HG02642 (cell line): ENCODE measurements around the gene TNRC6B.
"Not testable (repeated sequence)": the region's sequence is repeated elsewhere in the genome, so short reads cannot be mapped to it uniquely, and the experiment has no call there.

Experiments
- ATAC-seq: cut with Tn5 transposase; IDR thresholded peaks from one replicate; pipeline ENCODE4 v1.9.1; 2021; ENCODE audit warnings: mild to moderate bottlenecking; ENCODE audit not compliant: unreplicated experiment, poor library complexity

Gene TNRC6B

DNA sequence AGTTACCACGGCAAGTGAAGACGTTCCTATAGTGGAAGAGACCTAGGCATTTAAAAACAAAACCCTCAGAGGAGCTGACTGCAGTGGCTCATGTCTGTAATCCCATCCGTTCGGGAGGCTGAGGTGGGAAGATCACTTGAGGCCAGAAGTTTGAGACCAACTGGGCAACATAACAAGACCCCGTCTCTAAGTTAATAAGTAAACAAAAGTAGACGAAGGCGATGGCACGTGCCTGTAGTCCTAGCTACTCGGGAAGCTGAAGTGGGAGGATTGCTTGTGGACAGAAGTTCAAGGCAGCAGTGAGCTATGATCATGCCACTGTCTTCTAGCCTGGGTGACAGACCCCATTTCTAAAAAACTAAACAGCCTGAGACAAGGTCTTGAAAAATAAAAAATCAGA is 164.8 kb downstream of the TNRC6B start:
- ATAC-seq = no peak

DNA sequence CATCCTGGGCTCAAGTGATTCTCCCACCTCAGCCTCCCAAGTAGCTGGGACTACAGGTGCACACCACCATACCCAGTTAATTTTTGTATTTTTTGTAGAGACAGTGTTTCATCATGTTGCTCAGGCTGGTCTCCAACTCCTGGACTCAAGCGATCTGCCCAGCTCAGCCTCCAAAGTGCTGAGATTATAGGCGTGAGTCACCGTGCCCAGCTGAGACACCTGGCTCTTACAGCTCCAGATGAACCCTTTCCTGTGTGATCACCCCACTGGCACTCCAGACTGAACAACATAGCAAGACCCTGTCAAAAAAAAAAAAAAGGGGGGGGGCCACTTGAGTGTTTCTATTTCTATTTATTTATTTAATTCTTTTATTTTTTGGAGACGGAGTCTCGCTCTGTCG is 167.5 kb downstream of the TNRC6B start:
- ATAC-seq = no peak

DNA sequence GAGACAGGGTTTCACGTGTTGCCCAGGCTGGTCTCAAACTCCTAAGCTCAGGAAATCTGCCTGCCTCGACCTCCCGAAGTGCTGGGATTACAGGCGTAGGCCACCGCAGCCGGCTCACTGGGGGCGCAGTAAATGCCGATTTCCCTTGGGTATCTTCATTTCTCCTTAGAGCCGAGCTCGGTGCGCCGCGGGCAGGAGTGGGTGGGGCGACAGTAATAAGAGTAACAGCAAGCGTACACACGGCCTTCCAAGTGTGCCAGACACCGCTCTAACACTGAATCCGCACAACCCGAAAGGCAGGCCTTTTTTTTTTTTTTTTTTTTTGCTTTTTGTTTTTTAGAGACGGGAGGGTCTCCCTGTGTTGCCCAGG is 168.1 kb downstream of the TNRC6B start:
- ATAC-seq = peak; percentile 14

DNA sequence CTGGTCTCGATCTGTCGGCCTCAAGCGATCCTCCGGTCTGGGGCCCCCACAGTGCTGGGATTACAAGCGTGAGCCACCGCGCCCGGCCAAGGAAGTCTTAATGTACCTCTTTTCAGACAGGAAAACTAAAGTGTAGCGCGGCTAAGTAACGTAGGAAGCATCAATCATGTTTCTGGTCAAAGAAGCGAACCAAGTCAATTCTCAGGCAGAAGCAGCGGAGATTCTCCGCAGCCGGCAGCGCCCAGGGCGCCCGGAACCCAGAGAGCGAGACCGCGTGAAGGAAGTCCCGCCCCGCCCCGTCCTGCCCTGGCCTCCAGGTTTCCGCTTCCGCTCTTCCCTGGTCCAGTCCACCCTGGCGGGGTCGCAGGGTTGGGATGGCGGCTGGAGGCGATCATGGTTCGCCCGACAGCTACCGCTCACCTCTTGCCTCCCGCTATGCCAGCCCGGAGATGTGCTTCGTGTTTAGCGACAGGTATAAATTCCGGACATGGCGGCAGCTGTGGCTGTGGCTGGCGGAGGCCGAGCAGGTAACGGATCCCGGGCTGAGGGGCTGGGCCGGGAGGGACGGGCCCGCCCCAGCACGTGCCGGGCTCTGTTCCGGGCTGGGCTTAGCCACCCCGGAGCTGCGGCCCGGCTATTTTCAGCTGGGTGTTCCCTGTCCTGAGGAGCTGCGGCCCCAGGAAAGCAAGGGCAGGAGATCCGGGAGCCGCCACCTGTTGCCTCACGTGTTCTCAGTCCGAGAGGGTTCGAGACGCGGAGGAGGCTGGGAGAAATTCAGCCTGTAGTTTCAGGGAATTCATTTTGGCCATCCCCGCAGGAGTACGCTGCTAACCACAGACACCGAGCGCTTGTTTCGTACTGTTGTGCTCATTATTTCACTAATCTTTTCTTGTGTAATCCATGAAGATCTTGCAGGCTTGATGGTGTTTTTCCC is 168.7 kb downstream of the TNRC6B start, which contains the start of gene ADSL:
Gene ADSL (plus strand): TSS at position 316 of the 934 bp plus-strand sequence. CDS start 59 bp downstream, at position 375.
- peak; percentile 92 for ATAC-seq

DNA sequence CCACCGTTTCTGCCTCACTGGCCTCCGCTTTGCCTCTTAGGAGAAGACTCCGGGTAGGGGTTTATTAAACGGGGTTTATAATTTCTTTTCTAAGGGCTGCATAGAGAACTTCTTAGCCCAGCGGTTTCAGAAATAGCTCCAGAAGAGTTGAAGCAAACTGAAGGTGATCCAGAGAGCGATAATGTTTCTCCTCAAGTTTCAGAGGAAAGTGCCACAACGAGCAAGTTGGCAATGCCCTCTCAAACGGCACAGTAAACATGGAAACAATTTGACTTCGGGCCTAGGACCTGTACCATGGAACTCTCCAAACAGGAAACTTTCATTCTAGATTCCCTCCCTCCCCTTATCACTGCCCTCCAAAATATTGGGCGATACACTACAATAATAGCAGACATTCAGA is 169.6 kb downstream of the TNRC6B start:
- no peak for ATAC-seq

DNA sequence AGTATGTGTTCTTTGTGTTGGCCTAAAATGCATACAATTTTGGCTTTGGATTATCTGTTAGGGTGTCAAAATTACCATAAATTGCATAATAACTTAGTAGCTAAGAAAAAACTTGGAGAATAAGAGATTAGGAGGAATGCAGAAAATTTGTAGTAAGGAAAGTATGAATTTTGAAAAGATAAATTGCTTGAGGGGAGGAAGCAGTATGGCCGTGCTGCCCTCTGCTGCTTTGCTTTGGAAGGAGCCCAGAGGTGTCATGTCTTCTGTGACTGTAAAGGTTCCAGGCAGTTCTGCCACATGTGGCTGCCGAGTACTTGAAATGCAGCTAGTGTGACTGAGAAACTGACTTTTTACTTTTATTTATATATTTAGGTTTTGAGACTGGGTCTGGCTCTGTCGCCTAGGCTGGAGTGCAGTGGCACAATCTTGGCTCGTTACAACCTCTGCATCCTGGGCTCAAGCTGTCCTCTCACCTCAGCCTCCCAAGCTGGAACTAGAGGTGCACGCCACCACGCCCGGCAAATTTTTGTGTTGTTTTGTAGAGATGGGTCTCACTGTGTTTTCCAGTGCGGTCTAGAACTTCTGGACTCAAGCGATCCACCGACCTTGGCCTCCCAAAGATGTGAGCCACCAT is 170.4 kb downstream of the TNRC6B start:
- ATAC-seq = no peak

DNA sequence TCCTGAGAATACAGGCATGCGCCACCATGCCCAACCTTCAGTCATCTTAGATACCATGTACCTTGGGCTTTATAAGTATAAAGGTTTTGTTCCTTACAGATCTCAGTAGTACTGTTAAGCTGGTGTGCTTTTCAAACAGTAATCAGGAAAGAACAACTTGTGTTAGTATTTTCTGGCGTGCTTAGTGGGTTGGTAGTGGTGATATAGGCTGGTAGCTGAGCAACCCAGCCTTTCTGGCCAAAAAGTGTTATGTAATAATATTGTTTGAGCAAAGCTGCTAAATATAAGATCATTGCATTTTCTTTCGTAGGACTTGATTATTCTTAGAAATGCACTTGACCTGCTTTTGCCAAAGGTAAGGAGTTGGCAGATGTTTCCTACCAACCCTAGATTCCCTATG is 175.0 kb downstream of the TNRC6B start:
- ATAC-seq = no peak

DNA sequence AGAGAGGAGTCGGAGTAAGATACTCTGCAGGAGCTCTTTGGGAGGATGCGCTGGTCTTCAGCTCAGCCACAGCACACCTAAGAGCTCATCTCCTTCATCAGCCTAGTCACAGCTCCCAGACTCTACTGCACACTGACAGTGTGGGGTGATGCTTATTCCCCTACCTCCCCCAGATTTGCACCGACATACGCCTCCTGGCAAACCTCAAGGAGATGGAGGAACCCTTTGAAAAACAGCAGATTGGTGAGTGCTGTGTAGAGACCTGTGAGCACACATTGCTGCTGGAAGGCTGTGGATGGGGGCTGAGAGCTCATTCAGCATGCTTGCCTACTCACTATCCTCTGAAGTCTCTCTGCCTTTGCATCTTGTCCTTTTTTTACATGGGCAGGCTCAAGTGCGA is 183.4 kb downstream of the TNRC6B start:
- no peak for ATAC-seq

DNA sequence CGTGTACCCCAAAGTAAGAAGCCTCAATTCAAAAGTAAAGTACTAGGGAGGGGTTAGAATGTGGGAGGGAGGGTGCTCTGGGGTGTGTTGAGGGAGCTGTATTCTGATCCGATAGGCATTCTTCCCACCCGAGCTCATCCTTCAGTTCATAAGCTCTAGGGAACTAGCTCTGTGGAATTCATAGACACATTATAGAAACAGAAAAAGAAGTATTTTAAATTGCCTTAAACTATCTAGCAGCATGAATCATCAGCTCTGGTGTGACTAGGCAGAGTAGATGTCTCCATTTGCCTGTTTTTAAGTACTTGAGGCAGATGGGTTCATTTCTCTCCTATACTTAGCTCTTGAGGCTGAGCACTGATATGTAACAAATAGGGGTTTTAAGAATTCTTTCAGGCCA is 185.3 kb downstream of the TNRC6B start:
- ATAC-seq = no peak

DNA sequence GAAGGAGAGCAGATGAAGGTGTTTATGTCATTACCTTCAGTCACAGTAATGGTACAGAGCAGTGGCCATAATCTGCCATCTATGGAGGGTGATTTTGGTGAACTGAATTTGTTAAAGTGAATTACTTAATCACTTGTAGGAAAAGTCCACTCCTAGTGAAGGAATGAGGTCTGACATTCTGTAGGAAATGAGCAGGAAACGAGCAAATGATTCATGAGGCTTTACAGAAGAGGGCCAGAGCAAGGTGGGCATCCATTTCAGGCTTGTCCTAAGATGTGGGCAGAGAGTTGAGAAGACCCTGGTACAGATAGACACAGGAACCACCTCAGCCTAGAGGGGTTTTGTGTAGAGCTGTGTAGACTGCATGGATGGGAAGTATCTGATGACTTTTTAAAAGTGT is 186.7 kb downstream of the TNRC6B start:
- no peak for ATAC-seq

DNA sequence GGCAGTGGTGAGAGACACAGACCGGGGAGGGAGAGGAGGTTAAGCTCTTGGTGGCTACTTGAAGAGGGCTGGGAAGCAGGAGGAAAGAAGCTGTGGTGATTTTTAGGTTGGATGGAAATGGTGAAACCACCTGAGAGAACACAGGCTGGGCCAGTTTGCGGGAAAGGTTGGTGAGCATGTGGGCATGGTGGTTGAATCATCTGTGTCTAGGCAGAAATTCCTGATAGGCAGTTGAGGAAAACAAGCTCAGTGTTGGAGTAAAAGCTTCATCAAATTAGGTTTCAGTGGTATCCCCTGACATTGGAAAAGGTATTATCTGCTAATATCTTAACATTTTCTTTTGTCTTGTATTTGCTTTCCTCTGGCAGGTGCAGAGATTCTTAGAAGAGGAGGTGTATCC is 188.3 kb downstream of the TNRC6B start:
- no peak for ATAC-seq

DNA sequence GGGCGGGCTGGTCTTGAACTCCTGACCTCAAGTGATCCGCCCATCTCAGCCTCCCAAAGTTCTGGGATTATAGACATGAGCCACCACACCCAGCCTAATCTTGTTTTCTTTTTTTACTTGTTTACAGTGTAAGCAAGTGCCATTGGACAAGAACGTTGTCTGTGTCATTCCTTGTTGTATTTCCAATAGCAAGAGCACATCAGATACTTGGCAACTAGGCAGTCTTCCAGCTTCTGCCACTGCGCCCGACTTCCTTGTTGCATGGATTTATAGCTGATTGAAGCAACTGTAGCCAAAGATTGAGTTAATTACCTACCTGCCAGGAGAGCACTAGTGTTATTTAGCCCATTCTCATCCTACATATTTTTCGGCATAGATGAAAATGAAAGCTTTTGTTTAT is 189.6 kb downstream of the TNRC6B start:
- ATAC-seq = no peak

DNA sequence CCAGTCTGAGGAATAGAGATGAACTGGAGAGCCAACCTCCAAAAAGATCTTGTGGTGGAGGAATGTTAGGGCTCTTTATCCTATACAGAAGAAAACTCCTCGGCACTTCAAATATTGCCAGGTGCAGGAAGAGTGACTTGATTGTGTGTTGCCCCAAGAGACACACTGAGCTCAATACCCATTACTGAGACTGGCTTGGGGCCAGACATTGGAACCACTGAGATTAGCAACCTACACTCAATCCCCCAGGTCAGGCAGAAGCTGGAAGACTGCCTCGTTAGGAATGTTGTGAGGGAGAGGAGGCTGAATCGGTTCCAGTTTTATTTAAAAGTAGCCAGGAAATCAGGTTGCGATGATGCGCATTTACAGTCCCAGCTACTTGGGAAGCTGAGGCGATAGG is 190.3 kb downstream of the TNRC6B start:
- no peak for ATAC-seq

DNA sequence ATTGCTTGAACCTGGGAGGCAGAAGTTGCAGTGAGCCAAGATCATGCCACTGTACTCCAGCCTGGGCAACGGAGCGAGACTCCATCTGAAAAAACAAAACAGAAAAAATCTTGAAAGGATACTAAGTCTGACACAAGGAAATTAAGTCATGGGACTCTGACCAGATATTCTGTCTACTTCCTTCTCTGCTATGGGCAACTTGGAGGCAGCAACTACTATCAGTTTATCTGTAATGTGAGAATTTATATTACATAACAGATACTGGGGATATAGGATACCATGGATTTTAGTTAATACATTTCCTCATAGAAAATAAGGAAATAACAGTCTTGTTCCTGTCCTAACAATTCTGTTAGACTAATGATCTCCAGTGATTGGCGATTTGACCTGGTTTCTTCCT is 191.1 kb downstream of the TNRC6B start:
- ATAC-seq = no peak

DNA sequence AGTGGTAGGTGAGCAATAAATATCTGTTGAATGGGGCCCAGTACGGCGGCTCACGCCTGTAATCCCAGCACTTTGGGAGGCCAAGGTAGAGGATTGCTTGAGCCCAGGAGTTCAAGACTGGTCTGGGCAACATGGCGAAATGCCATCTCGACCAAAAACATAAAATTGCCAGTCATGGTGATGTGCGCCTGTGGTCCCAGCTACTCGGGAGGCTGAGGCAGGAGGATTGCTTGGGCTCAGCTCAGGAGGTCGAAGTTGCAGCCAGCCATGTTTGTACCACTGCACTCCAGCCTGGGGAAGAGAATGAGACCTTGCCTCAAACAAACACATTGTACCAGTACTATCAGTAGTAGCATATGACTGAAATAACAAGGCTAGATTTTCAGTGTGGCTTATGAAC is 196.8 kb downstream of the TNRC6B start:
- ATAC-seq = no peak

DNA sequence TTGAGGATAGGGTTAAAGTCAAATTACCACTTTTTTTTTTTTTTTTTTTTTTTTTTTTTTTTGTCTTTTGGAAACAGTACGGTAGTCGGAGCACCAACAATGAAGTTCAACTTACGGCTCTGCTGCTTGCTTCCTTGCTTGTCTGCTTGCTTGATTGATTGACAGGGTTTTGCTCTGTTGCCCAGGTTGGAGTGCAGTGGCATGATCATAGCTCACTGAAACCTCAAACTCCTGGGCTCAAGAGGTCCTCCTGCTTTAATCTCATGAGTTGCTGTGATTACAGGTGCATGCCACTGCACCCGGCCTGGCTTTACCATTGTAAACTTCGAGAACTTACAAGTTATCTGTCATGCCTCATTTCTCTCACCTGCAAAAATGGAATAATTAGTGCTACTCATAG is 198.4 kb downstream of the TNRC6B start:
- no peak for ATAC-seq

DNA sequence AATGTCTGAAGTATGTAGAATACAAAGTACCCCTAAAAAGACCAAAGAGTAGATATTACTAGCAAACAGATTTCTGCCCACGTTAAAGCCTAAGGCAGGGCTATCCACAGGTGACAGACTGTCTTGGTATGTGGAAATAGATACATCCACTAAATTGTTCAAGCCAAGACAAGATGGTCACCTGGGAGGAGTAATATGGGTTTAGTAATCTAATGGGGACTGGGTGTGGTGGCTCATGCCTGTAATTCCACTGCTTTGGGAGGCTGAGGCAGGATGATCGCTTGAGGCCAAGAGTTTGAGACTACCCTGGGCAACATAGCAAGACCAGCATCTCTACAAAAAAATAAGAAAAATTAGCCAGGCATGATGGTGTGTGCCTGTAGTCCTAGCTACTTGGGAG is 200.2 kb downstream of the TNRC6B start:
- ATAC-seq = no peak

DNA sequence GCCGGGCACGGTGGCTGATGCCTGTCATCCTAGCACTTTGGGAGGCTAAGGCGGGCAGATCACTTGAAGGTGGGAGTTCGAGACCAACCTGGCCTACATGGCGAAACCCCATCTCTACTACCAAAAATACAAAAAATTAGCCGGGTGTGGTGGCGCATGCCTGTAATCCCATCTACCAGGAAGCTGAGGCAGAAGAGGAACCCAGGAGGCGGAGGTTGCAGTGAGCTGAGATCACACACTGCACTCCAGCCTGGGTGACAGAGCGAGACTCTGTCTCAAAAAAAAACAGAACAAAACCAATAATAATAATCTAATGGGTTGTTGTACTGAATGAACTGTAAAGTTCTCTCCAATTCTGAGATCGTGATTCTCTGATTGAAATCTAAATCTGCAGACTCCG is 200.7 kb downstream of the TNRC6B start:
- not testable (repeated sequence) for ATAC-seq

DNA sequence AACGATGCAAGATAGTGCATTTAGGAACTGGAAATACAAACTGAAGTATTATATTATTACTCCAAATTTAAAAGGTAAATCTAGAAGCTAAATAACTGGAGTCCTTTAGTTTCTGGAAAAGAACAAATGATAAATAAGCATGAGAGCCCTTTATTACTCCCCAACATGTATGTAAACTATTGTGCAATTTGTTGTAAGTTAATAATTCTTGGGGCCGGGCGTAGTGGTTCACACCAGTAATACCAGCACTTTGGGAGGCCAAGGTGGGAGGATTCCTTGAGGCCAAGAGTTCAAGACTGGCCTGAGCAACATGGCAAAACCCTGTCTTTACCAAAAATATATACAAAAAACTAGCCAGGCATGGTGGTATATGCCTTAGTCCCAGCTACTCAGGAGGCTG is 203.7 kb downstream of the TNRC6B start:
- no peak for ATAC-seq

DNA sequence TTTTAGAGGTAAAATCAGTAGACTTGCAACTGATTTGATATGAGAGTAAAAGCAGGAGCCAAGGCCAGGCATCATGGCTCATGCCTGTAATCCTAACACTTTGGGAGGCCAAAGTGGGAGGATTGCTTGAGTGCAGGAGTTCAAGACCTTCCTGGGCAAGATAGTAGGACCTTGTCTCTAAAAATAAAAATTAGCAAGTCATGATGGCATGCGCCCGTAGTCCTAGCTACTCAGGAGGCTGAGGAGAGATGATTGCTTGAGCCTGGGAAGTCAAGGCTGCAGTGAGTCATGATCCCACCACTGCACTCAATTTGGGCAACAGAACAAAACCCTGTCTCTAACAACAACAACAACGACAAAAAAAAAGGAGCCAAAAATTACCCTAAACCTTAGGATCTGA is 206.2 kb downstream of the TNRC6B start:
- no peak for ATAC-seq

DNA sequence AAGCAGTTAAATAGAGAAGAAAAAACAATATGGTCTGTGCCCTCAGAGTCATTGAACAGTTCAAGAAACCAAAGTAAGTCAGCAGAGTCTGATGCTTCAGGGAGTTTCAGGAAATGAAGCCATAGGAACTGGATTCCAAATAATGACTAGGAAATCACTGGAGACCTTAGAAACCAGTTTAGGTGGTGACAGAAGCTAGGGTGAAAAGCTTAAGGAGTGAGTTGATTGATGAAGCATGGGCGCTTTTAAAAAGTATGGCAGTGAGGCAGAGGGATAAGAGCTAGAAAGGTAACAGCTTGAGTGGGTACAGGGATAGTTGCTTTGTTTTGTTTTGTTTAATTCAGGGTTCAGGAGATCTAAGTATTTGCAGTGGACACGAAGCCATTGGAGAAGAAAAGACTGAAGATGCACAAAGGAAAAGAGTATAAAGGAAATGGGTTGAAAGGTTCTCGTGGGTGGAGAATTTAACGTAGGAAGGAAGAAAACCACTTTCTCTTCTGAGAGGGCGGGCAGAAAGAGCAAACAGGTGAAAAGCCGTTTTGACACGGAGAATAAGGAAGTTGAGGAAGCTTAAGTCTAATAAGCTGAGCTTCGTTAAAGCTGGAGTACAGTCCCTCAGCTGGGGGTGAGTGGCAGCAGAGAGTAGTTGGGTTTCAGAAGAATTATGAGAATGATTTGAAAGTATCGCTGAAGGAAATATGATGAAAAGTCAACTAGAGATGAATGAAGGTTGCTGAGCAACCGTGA is 207.5 kb downstream of the TNRC6B start:
- ATAC-seq = no peak
